BLaER1 treated with 17β-estradiol and CSF1 and Interleukin-3, amounts not matched to agents 10 nM and 100 nM (cell line): ENCODE results near the gene ZNF512B.
A peak's percentile ranks its signal among the peaks of the same experiment; 100 is the strongest.
"Not testable (repeated sequence)": the region's sequence is repeated elsewhere in the genome, so short reads cannot be mapped to it uniquely, and the experiment has no call there.

Source experiments
- H3K27ac ChIP-seq, 11 experiments: shearing (Covaris generic); formaldehyde crosslinking; 2 replicates each; pipeline ENCODE4 v1.8.1; 2022
- H3K27me3 ChIP-seq, 11 experiments: shearing (Covaris generic); formaldehyde crosslinking; 2 replicates each; pipeline ENCODE4 v1.8.1; 2022
- H3K36me3 ChIP-seq, 11 experiments: shearing (Covaris generic); formaldehyde crosslinking; 2 replicates each; pipeline ENCODE4 v1.8.1; 2022
- H3K4me1 ChIP-seq, 10 experiments: shearing (Covaris generic); formaldehyde crosslinking; 2 replicates each; pipeline ENCODE4 v1.8.1; 2022
- H3K4me2 ChIP-seq, 11 experiments: shearing (Covaris generic); formaldehyde crosslinking; 2 replicates each; pipeline ENCODE4 v1.8.1; 2022
- H3K4me3 ChIP-seq, 10 experiments: shearing (Covaris generic); formaldehyde crosslinking; 2 replicates each; pipeline ENCODE4 v1.8.1; 2022
- H3K9ac ChIP-seq, 11 experiments: shearing (Covaris generic); formaldehyde crosslinking; 2 replicates each; pipeline ENCODE4 v1.8.1; 2022
- H3K9me3 ChIP-seq, 11 experiments: shearing (Covaris generic); formaldehyde crosslinking; replicated peaks in 1 of 11; 2 replicates each; pipeline ENCODE4 v1.8.1; 2022
- H4K20me1 ChIP-seq, 11 experiments: shearing (Covaris generic); formaldehyde crosslinking; 2 replicates each; pipeline ENCODE4 v1.8.1; 2022
- Cebpa-rat ChIP-seq, 11 experiments: shearing (Covaris generic); IDR thresholded peaks; 2 replicates each; pipeline ENCODE4 v1.8.1; 2022

ZNF512B gene

GRCh38 chr20:63969838-63970713 is at the start of gene ZNF512B:
Gene ZNF512B, minus strand, starts transcription at chr20:63969930. Its CDS starts 1,980 bp downstream, at chr20:63967950.
- H3K9me3 ChIP-seq: peaks cover 9 to 28% (median 25%) of the 10 kb centered on the region in 11 experiments
- H3K27me3 ChIP-seq: no peaks in the 10 kb centered on the region; a peak in 1 of 22 replicates
- peak within 1 kb of the TSS; percentile 73 to 86 (median 79) for H3K4me3 ChIP-seq
- 0 out of 22 replicates have a peak, but pooled peaks cover 0 to 6% (median 0%) of the 10 kb centered on the region in 11 experiments for H4K20me1 ChIP-seq
- peak within 1 kb of the TSS; percentile 86 to 96 (median 89) for H3K27ac ChIP-seq
- H3K9ac ChIP-seq: peak within 1 kb of the TSS; percentile 90 to 99 (median 94)
- TF ChIP-seq Cebpa-rat (IDR thresholded peaks at IDR 0.05): no peak
- peak within 1 kb of the TSS; percentile 93 to 100 (median 99) for H3K4me2 ChIP-seq
- peaks cover 20 to 27% (median 24%) of the 10 kb centered on the region in 11 experiments for H3K36me3 ChIP-seq
- peaks cover 21 to 43% (median 37%) of the 10 kb centered on the region in 10 experiments for H3K4me1 ChIP-seq

GRCh38 chr20:64015635-64016034 is 45.9 kb upstream of the ZNF512B start:
- no peak overlapping the region for H3K9ac ChIP-seq
- no peaks in the 10 kb centered on the region for H3K27me3 ChIP-seq
- peaks cover 0 to 10% (median 8%) of the 10 kb centered on the region in 11 experiments; a peak in 14 of 22 replicates for H3K9me3 ChIP-seq
- TF ChIP-seq Cebpa-rat (IDR thresholded peaks at IDR 0.05): no peak
- H3K4me2 ChIP-seq: no peak overlapping the region
- peaks cover 0 to 19% (median 10%) of the 10 kb centered on the region in 10 experiments; a peak in 14 of 20 replicates for H3K4me1 ChIP-seq
- no peak overlapping the region for H3K27ac ChIP-seq
- H3K36me3 ChIP-seq: peaks cover 85 to 93% (median 90%) of the 10 kb centered on the region in 11 experiments
- peaks cover 6 to 71% (median 34%) of the 10 kb centered on the region in 11 experiments; a peak in 19 of 22 replicates for H4K20me1 ChIP-seq
- no peak overlapping the region for H3K4me3 ChIP-seq

- not testable (repeated sequence) for H3K4me2 ChIP-seq, H3K9ac ChIP-seq, H3K27ac ChIP-seq, H3K27me3 ChIP-seq, H3K4me3 ChIP-seq
- peaks cover 77 to 93% (median 87%) of the 10 kb centered on the region in 11 experiments for H3K36me3 ChIP-seq
- H3K9me3 ChIP-seq: peaks cover 0 to 14% (median 8%) of the 10 kb centered on the region in 11 experiments; a peak in 14 of 22 replicates
- peaks cover 34 to 73% (median 51%) of the 10 kb centered on the region in 11 experiments; a peak in 20 of 22 replicates for H4K20me1 ChIP-seq
- H3K4me1 ChIP-seq: peaks cover 14 to 49% (median 41%) of the 10 kb centered on the region in 10 experiments
These were observed 42.8 kb upstream of the ZNF512B start for GRCh38 chr20:64012385-64013154.

- Histone ChIP-seq H3K9ac (no peak overlapping the region), H3K36me3 (peaks cover 69 to 87% (median 79%) of the 10 kb centered on the region in 11 experiments), H3K4me3 (no peak overlapping the region), H3K27me3 (no peaks in the 10 kb centered on the region), H3K4me1 (peaks cover 25 to 61% (median 52%) of the 10 kb centered on the region in 10 experiments), H3K9me3 (peaks cover 0 to 14% (median 8%) of the 10 kb centered on the region in 11 experiments; a peak in 14 of 22 replicates), H3K4me2 (no peak overlapping the region), H3K27ac (no peak overlapping the region), H4K20me1 (peaks cover 44 to 80% (median 59%) of the 10 kb centered on the region in 11 experiments; a peak in 21 of 22 replicates)
- TF ChIP-seq Cebpa-rat (IDR thresholded peaks at IDR 0.05): no peak
These were observed 41.6 kb upstream of the ZNF512B start for GRCh38 chr20:64011366-64011779.

GRCh38 chr20:64010711-64011237 is 41.0 kb upstream of the ZNF512B start:
- Histone ChIP-seq H3K9ac (0 out of 22 replicates have a peak overlapping the region, but pooled peaks of 1 of the 11 experiments have one; percentile 11), H3K4me2 (peak overlapping the region in 8 of 11 experiments; percentile 54 to 92 (median 82); a peak in 12 of 22 replicates), H3K27me3 (no peaks in the 10 kb centered on the region), H3K4me1 (peaks cover 31 to 67% (median 58%) of the 10 kb centered on the region in 10 experiments), H3K4me3 (no peak overlapping the region), H4K20me1 (peaks cover 47 to 80% (median 61%) of the 10 kb centered on the region in 11 experiments; a peak in 21 of 22 replicates), H3K9me3 (peaks cover 0 to 14% (median 8%) of the 10 kb centered on the region in 11 experiments; a peak in 14 of 22 replicates), H3K36me3 (peaks cover 67 to 87% (median 79%) of the 10 kb centered on the region in 11 experiments), H3K27ac (no peak overlapping the region)
- no peak for TF ChIP-seq Cebpa-rat (IDR thresholded peaks at IDR 0.05)

- Histone ChIP-seq H4K20me1 (peaks cover 52 to 80% (median 62%) of the 10 kb centered on the region in 11 experiments), H3K27ac (0 out of 22 replicates have a peak overlapping the region, but pooled peaks of 1 of the 11 experiments have one; percentile 5), H3K4me2 (peak overlapping the region; percentile 1 to 92 (median 73); a peak in 18 of 22 replicates), H3K9me3 (peaks cover 0 to 14% (median 8%) of the 10 kb centered on the region in 11 experiments; a peak in 14 of 22 replicates), H3K4me3 (no peak overlapping the region), H3K4me1 (peaks cover 40 to 76% (median 67%) of the 10 kb centered on the region in 10 experiments), H3K27me3 (no peaks in the 10 kb centered on the region), H3K36me3 (peaks cover 59 to 87% (median 76%) of the 10 kb centered on the region in 11 experiments), H3K9ac (peak overlapping the region in 4 of 11 experiments; percentile 11 to 25 (median 18); a peak in 5 of 22 replicates)
- TF ChIP-seq Cebpa-rat (IDR thresholded peaks at IDR 0.05): no peak
These were observed 40.2 kb upstream of the ZNF512B start for GRCh38 chr20:64009811-64010387.

GRCh38 chr20:64006902-64007301 is 37.2 kb upstream of the ZNF512B start:
- peak overlapping the region in 1 of 11 experiments; percentile 58; a peak in 2 of 22 replicates for H3K9ac ChIP-seq
- TF ChIP-seq Cebpa-rat (IDR thresholded peaks at IDR 0.05): no peak
- H3K4me2 ChIP-seq: peak overlapping the region; percentile 52 to 92 (median 77)
- H3K27ac ChIP-seq: peak overlapping the region in 4 of 11 experiments; percentile 42 to 68 (median 59); a peak in 5 of 22 replicates
- H3K27me3 ChIP-seq: no peaks in the 10 kb centered on the region
- peaks cover 77 to 96% (median 89%) of the 10 kb centered on the region in 11 experiments for H4K20me1 ChIP-seq
- no peak overlapping the region for H3K4me3 ChIP-seq
- peaks cover 44 to 90% (median 75%) of the 10 kb centered on the region in 11 experiments for H3K36me3 ChIP-seq
- H3K9me3 ChIP-seq: peaks cover 0 to 14% (median 8%) of the 10 kb centered on the region in 11 experiments; a peak in 14 of 22 replicates
- peaks cover 61 to 94% (median 89%) of the 10 kb centered on the region in 10 experiments for H3K4me1 ChIP-seq
